Calu3 (cell line): Measurements from ENCODE around the gene STRBP. TPM values are rescaled to one million over a fixed set of nuclear protein-coding genes. Genes with fewer than 3 reads are reported as not detected.

Source experiments
- Bru-seq: library from RNA; stranded (reverse); fragments of 400-500 nt; gene quantifications from one replicate; lab custom pipeline; 2021; lab: Mats Ljungman, UMichigan
- BruChase-seq, 2 experiments: library from RNA; stranded (reverse); fragments of 400-500 nt; gene quantifications; one replicate each; lab custom pipeline; 2021; lab: Mats Ljungman, UMichigan
- BruUV-seq: library from RNA; stranded (reverse); fragments of 400-500 nt; replicated peaks from 2 replicates; lab custom pipeline; 2021; lab: Mats Ljungman, UMichigan
- CTCF ChIA-PET: fragments of 300-600 bp; sonication (Branson Sonifier 250); formaldehyde crosslinking; loops from one replicate; lab custom pipeline; 2022; ENCODE audit warnings: antibody characterized with exemption; lab: Charles Lee
- DNase-seq: peaks from one replicate; pipeline ENCODE4 v3.0.0; 2022
- H3K27ac Mint-ChIP-seq: one replicate; pipeline ENCODE4 v1.8.0; 2022; ENCODE audit warnings: mixed read lengths; ENCODE audit not compliant: unreplicated experiment
- H3K27me3 Mint-ChIP-seq: one replicate; pipeline ENCODE4 v1.8.0; 2022; ENCODE audit warnings: mixed read lengths; ENCODE audit not compliant: unreplicated experiment
- H3K36me3 Mint-ChIP-seq: one replicate; pipeline ENCODE4 v1.8.0; 2022; ENCODE audit warnings: mild to moderate bottlenecking, moderate library complexity, mixed read lengths; ENCODE audit not compliant: insufficient read depth, unreplicated experiment
- H3K4me1 Mint-ChIP-seq: one replicate; pipeline ENCODE4 v1.8.0; 2022; ENCODE audit warnings: mild to moderate bottlenecking, low read depth, mixed read lengths; ENCODE audit not compliant: unreplicated experiment
- H3K4me3 Mint-ChIP-seq: one replicate; pipeline ENCODE4 v1.8.0; 2022; ENCODE audit warnings: mild to moderate bottlenecking, low read depth, moderate library complexity, mixed read lengths; ENCODE audit not compliant: unreplicated experiment
- H3K9me3 Mint-ChIP-seq: one replicate; pipeline ENCODE4 v1.8.0; 2022; ENCODE audit warnings: low read depth, mixed read lengths; ENCODE audit not compliant: unreplicated experiment
- intact Hi-C: fragments of 100-400 bp; cut with micrococcal nuclease; formaldehyde crosslinking; loops from one replicate; pipeline ENCODE4 v1.10.0; 2022; ENCODE audit not compliant: unreplicated experiment
- long read RNA-seq: library from polyadenylated mRNA; stranded (forward); transcript quantifications from one replicate; pipeline ENCODE4 v2.0.0, GENCODE V29; 2022
- total RNA-seq: library from RNA; stranded (reverse); gene quantifications from 2 replicates; pipeline ENCODE4 v1.2.3, GENCODE V29; 2022
- TF ChIP-seq, protein P1 (sequence below): fragments of 200-600 bp; IDR thresholded peaks from one replicate; pipeline ENCODE4 v1.8.0; 2022; ENCODE audit warnings: antibody characterized with exemption; ENCODE audit not compliant: unreplicated experiment

The STRBP gene
- total RNA-seq: 23.3 and 27.3 TPM in 2 replicates
- percentile 70 among the genes with signal in this experiment for Bru-seq, nascent RNA
- percentile 62 among the genes with signal in this experiment for BruChase-seq, experiment 1, labeled RNA remaining after a 6-hour chase
- BruChase-seq, experiment 2, labeled RNA remaining after a 2-hour chase: percentile 63 among the genes with signal in this experiment
- long read RNA-seq, full-length matches to known transcripts: 1 of 32 reads
- long read RNA-seq, partial matches to known transcripts: 4 of 32 reads
- long read RNA-seq, other reads (novel, unspliced or antisense): 27 of 32 reads

DNA sequence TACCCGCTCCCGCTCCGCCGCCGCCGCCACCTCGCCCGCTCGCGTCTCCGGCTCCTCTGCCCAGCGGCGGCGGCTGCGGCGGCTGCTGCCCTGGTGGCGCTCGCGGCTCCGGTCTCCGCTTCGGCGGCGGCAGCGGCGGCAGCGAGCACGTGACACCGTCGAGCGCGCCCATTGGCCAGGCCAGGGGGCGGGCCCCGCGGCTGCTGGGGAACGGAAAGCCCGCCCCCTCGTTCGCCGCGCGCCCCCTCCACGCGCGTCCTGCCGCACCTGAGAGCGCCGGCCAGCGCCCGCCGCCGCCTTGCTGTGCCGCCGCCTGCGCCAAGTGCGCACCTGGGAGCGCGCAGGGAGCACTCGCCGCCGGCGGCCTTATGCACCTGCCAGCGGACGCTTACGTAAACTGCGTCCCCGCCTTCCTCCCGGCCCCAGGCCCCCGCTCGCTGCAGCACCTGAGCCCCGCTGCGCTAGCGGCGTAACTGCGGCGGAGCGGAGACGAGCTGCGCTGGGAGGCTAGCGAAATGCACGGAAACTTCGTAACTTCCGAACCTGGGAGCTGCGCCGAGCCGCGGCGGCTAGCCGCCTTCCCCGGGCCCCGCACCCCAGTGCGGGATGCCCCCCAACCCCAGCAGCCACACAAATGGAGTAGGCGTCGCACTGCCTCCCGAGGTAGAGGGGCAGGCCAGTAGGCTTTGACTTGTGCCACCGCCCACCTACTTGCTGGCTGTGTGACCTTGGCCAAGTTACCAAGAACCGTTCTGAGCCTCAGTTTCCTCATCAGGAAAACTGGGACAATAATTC, at the start of gene STRBP:
STRBP (minus strand) TSS at position 122 of the 795 bp plus-strand sequence. CDS start 84,452 bp downstream, outside the sequence.
- no TSS peak for BruUV-seq
- peaks cover 16% of the 10 kb centered on the region for H3K4me1 Mint-ChIP-seq
- CTCF ChIA-PET: interaction anchor here (0.6 to 0.9 kb wide), 4 partner anchors 59 to 961 kb away, joined by 3 to 7 read pairs (median 4); no protein-coding TSS in a partner anchor
- H3K4me3 Mint-ChIP-seq: peak within 1 kb of the TSS; percentile 68
- peaks cover 15% of the 10 kb centered on the region for H3K36me3 Mint-ChIP-seq
- no peak within 1 kb of the TSS for H3K27ac Mint-ChIP-seq
- intact Hi-C loops: no loop called here
- no peaks in the 10 kb centered on the region for H3K27me3 Mint-ChIP-seq
- peak; percentile 92 for DNase-seq
- H3K9me3 Mint-ChIP-seq: no peaks in the 10 kb centered on the region
- TF ChIP-seq, protein P1, sequence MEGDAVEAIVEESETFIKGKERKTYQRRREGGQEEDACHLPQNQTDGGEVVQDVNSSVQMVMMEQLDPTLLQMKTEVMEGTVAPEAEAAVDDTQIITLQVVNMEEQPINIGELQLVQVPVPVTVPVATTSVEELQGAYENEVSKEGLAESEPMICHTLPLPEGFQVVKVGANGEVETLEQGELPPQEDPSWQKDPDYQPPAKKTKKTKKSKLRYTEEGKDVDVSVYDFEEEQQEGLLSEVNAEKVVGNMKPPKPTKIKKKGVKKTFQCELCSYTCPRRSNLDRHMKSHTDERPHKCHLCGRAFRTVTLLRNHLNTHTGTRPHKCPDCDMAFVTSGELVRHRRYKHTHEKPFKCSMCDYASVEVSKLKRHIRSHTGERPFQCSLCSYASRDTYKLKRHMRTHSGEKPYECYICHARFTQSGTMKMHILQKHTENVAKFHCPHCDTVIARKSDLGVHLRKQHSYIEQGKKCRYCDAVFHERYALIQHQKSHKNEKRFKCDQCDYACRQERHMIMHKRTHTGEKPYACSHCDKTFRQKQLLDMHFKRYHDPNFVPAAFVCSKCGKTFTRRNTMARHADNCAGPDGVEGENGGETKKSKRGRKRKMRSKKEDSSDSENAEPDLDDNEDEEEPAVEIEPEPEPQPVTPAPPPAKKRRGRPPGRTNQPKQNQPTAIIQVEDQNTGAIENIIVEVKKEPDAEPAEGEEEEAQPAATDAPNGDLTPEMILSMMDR: no peak

DNA sequence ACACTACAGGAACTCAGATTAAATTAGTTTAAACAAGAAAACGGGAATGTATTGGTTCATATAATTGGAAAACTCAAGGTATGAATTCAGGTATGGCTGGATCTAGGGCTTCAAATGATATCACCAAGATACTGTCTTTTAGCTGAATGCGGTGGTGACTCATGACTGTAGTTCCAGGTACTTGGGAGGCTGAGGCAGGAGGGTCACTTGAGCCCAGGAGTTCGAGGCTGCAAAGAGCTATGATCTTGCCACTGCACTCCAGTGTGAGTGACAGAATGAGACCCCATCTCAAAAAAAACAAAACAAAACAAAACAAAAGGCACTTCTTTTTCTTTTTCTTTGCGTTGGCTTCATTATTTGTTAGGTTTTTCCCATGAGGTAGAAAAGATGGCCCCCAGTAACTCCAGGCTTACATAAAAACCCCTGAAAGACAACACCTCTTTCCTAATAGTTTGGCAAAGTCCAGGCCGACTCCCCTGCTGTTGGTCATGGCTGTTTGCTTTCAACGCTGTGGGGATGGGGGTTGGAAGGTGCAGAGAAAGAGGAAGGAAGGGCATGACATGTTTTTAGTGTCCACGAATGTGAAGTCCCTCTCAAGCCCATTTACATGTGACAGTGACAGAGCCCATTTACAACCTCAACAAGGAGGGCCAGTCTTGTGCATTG, 47.8 kb upstream of the STRBP start:
- BruUV-seq: no TSS peak
- Mint-ChIP-seq H3K4me1 (no peaks in the 10 kb centered on the region), H3K27me3 (peaks cover 35% of the 10 kb centered on the region), H3K4me3 (no peak overlapping the region), H3K27ac (no peak overlapping the region), H3K36me3 (no peaks in the 10 kb centered on the region), H3K9me3 (no peaks in the 10 kb centered on the region)
- DNase-seq: no peak
- TF ChIP-seq, protein P1: no peak
- intact Hi-C loops: no loop called here
- CTCF ChIA-PET: no interaction called here

DNA sequence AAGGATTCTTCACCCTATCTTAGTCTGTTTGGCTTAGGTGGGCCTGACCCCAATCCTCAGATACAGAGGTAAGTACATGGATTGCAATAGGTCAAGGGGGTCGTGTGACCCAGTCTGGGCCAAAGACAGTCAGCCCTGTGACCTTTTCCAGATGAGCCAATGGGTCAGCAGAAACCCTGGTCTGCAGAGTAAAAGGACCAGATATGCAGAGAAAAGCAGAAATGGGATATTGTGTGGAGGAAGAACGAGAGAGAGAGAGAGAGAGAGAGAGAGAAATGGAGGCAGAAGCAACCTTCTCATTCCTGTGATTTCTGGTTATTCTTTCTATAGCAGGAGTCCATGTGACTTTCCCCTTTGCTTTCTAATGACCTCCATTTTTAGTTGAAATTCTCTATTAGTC, 47.2 kb upstream of the STRBP start:
- no peaks in the 10 kb centered on the region for H3K36me3 Mint-ChIP-seq
- CTCF ChIA-PET: no interaction called here
- H3K27ac Mint-ChIP-seq: no peak overlapping the region
- no peak for DNase-seq
- BruUV-seq: no TSS peak
- peaks cover 35% of the 10 kb centered on the region for H3K27me3 Mint-ChIP-seq
- TF ChIP-seq, protein P1: no peak
- no peaks in the 10 kb centered on the region for H3K9me3 Mint-ChIP-seq
- H3K4me1 Mint-ChIP-seq: no peaks in the 10 kb centered on the region
- intact Hi-C loops: no loop called here
- no peak overlapping the region for H3K4me3 Mint-ChIP-seq

DNA sequence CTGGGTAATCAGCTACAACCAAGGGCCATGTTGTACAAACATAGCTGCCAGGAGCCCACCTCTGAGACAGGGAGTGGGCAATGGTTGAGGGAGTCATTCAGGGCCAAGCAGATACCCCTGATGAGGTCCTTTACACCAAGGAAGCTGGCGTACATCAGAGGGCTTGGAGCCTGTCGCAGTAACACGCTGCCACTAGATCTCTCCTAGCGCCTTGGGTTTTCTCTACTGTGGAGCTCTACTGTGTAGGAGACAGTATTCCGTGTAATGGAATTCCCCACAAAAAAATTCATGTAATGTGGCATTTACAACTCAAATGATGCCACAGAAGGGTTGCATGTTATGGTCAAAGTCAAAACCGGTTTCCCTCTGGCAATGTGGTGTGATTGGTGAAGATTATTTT, 46.2 kb upstream of the STRBP start:
- intact Hi-C loops: no loop called here
- Mint-ChIP-seq H3K4me3 (no peak overlapping the region), H3K27ac (no peak overlapping the region), H3K36me3 (no peaks in the 10 kb centered on the region), H3K4me1 (no peaks in the 10 kb centered on the region), H3K27me3 (peaks cover 25% of the 10 kb centered on the region), H3K9me3 (no peaks in the 10 kb centered on the region)
- TF ChIP-seq, protein P1: no peak
- CTCF ChIA-PET: no interaction called here
- no TSS peak for BruUV-seq
- no peak for DNase-seq
